ENCODE measurements around the gene KLHL25.

Gene KLHL25

DNA sequence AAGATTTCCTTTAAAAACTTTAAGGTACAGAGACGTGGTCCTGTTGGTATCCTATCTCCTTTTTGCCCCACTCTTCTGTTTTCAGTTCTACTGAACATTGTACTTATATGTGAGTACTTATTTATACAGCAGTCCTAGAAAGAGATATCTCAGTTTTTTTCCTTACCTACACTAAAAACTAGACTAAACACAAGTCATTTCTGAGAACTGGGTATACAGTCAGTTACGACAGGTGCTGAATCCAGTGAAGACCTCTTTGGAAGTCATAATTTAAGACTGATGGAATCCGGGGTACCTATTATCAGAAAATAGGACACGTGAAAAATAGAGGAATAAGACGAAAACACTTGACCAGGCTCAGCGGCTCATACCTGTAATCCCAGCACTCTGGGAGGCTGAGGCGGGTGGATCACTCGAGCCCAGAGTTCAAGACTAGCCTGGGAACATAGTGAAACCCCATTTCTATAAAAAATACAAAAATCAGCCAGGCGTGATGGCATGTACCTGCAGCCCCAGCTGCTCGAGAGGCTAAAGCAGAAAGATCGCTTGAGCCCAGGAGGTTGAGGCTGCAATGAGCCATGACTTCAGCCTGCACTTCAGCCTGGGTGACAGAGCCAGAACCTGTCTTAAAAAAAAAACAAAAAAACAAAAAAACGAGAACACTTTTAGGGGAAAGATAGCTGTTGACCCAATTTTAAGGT, 76.3 kb downstream of the KLHL25 start:
- Histone ChIP-seq H3K27ac (ENCODE audit: low read depth in 2 of 2, low read length in 2 of 2) (no peak overlapping the region), H3K27me3 (ENCODE audit: control insufficient read depth in 2 of 2, insufficient read depth in 2 of 2, low read length in 2 of 2) (no peaks in the 10 kb centered on the region), H3K4me1 (ENCODE audit: control insufficient read depth in 2 of 2, insufficient read depth in 2 of 2, low read length in 2 of 2) (no peaks in the 10 kb centered on the region), H3K36me3 (ENCODE audit: control insufficient read depth in 2 of 2, insufficient read depth in 2 of 2, low read length in 2 of 2) (peaks cover 78 to 90% of the 10 kb centered on the region in 2 donors), H3K4me3 (ENCODE audit: low read length in 2 of 2) (no peak overlapping the region), H3K9me3 (ENCODE audit: control insufficient read depth in 2 of 2, low read length in 2 of 2) (no peaks in the 10 kb centered on the region), H3K9ac (ENCODE audit: low read depth in 1 of 2, low read length in 2 of 2) (no peak overlapping the region)

DNA sequence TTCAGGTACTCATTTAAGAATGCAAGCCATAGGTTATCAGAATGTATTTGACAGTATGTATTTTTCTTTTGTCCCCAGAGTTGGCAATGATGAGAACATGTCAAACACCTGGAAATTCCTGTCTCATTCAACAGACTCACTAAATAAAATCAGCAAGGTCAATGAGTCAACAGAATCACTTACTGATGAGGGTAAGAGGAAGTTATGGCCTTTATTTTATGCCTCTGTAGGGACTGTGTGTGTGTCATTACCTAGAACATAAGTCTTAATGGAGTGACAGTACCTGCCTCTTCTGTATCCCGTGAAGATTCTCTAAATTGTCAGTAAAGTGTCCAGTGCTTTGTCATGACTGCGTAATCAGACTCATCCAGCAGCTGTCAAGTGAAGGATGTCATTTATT, 77.5 kb downstream of the KLHL25 start:
- Histone ChIP-seq H3K9ac (ENCODE audit: low read depth in 1 of 2, low read length in 2 of 2) (no peak overlapping the region), H3K27me3 (ENCODE audit: control insufficient read depth in 2 of 2, insufficient read depth in 2 of 2, low read length in 2 of 2) (no peaks in the 10 kb centered on the region), H3K9me3 (ENCODE audit: control insufficient read depth in 2 of 2, low read length in 2 of 2) (no peaks in the 10 kb centered on the region), H3K4me1 (ENCODE audit: control insufficient read depth in 2 of 2, insufficient read depth in 2 of 2, low read length in 2 of 2) (no peaks in the 10 kb centered on the region), H3K27ac (ENCODE audit: low read depth in 2 of 2, low read length in 2 of 2) (no peak overlapping the region), H3K4me3 (ENCODE audit: low read length in 2 of 2) (no peak overlapping the region), H3K36me3 (ENCODE audit: control insufficient read depth in 2 of 2, insufficient read depth in 2 of 2, low read length in 2 of 2) (peaks cover 76 to 88% of the 10 kb centered on the region in 2 donors)

DNA sequence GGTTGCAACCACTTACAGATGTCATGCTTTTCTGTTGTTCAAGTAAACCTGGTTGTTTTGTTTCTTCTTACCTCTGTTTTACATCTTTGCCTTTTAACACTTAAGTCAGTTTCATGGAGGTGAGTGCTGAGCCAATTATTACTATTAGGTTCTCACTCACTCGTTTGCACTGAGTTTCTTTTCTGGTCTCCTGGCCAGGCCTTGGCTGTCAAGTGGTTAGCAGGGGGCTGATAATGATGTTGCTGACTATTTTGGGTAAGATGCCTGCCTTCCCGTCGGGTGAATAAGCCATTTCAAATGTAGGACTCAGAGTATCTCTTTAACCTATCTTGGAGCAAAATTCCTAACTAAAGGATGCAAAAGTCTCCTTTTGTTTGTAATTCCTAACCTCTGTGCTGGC, 78.5 kb downstream of the KLHL25 start:
- Histone ChIP-seq H3K27me3 (ENCODE audit: control insufficient read depth in 2 of 2, insufficient read depth in 2 of 2, low read length in 2 of 2) (no peaks in the 10 kb centered on the region), H3K9me3 (ENCODE audit: control insufficient read depth in 2 of 2, low read length in 2 of 2) (no peaks in the 10 kb centered on the region), H3K27ac (ENCODE audit: low read depth in 2 of 2, low read length in 2 of 2) (no peak overlapping the region), H3K4me1 (ENCODE audit: control insufficient read depth in 2 of 2, insufficient read depth in 2 of 2, low read length in 2 of 2) (no peaks in the 10 kb centered on the region), H3K9ac (ENCODE audit: low read depth in 1 of 2, low read length in 2 of 2) (no peak overlapping the region), H3K36me3 (ENCODE audit: control insufficient read depth in 2 of 2, insufficient read depth in 2 of 2, low read length in 2 of 2) (peaks cover 71 to 89% of the 10 kb centered on the region in 2 donors), H3K4me3 (ENCODE audit: low read length in 2 of 2) (no peak overlapping the region)

DNA sequence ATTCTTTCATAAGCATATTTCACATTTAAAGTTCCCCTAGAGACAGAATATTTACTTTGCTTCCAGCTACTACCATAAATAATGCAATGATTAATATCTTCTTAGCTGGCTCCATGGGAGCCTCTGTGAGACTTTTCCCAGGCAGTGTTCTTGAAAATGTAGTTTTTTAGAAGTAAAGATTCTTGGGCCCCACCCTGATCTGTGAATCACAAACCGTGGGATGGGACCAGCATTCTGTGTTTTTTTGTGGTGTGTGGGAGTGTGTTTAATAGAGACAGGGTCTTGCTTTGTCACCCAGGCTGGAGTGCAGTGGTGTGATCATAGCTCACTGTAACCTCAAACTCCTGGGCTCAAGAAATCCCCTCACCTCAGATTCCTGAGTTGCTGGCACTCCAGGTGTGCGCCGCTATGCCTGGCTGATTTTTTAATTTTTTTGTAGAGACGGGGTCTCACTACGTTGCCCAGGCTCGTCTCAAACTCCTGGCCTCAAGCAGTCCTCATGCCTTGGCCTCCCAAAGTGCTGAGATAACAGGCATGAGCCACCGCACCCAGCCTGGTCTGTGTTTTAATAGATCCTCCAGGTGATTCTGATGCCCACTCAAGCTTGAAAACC, 83.0 kb downstream of the KLHL25 start:
- Histone ChIP-seq H3K9ac (ENCODE audit: low read depth in 1 of 2, low read length in 2 of 2) (no peak overlapping the region), H3K9me3 (ENCODE audit: control insufficient read depth in 2 of 2, low read length in 2 of 2) (no peaks in the 10 kb centered on the region), H3K4me1 (ENCODE audit: control insufficient read depth in 2 of 2, insufficient read depth in 2 of 2, low read length in 2 of 2) (peaks cover 9 to 21% of the 10 kb centered on the region in 2 donors), H3K27ac (ENCODE audit: low read depth in 2 of 2, low read length in 2 of 2) (no peak overlapping the region), H3K4me3 (ENCODE audit: low read length in 2 of 2) (no peak overlapping the region), H3K36me3 (ENCODE audit: control insufficient read depth in 2 of 2, insufficient read depth in 2 of 2, low read length in 2 of 2) (peaks cover 47 to 65% of the 10 kb centered on the region in 2 donors), H3K27me3 (ENCODE audit: control insufficient read depth in 2 of 2, insufficient read depth in 2 of 2, low read length in 2 of 2) (no peaks in the 10 kb centered on the region)

DNA sequence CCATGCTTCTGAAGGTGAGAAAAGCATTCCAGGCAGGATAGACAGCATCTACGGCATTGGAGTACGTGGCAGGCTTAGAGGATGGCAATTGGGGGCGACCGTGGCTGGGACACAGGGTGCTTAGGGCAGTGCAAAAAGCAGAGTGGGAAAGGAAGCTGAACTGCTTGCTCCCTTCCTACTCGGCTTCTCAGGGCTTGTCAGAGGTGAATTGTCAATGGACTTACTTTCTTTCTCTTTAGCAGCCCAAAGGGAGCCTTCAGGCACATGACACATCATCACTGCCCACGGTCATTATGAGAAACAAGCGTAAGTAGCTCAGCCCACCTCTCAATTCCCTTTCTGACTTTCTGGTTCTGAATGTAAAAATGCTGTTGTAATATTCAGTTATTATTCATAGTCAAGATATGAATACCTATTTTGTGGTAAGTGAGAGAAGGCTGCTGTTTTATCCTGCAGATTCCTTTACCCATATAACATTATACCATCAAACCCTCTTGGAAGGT, 84.3 kb downstream of the KLHL25 start:
- Histone ChIP-seq H3K9me3 (ENCODE audit: control insufficient read depth in 2 of 2, low read length in 2 of 2) (no peaks in the 10 kb centered on the region), H3K27ac (ENCODE audit: low read depth in 2 of 2, low read length in 2 of 2) (no peak overlapping the region), H3K9ac (ENCODE audit: low read depth in 1 of 2, low read length in 2 of 2) (no peak overlapping the region), H3K36me3 (ENCODE audit: control insufficient read depth in 2 of 2, insufficient read depth in 2 of 2, low read length in 2 of 2) (peaks cover 35 to 53% of the 10 kb centered on the region in 2 donors), H3K4me3 (ENCODE audit: low read length in 2 of 2) (no peak overlapping the region), H3K4me1 (ENCODE audit: control insufficient read depth in 2 of 2, insufficient read depth in 2 of 2, low read length in 2 of 2) (peaks cover 13 to 28% of the 10 kb centered on the region in 2 donors), H3K27me3 (ENCODE audit: control insufficient read depth in 2 of 2, insufficient read depth in 2 of 2, low read length in 2 of 2) (no peaks in the 10 kb centered on the region)
